ENCODE results near the gene TXNDC8. TPM values are rescaled to one million over a fixed set of nuclear protein-coding genes. Genes with fewer than 3 reads are reported as not detected.

TXNDC8 gene
- total RNA-seq, 1 experiment from 2014 or later = not detected

GRCh38 chr9:110343551-110343950, 5.9 kb upstream of the TXNDC8 start:
- Mint-ChIP-seq H3K36me3 (no peaks in the 10 kb centered on the region), H3K9me3 (no peaks in the 10 kb centered on the region), H3K4me3 (no peak overlapping the region), H3K27me3 (ENCODE audit: low read depth) (no peaks in the 10 kb centered on the region), H3K27ac (no peak overlapping the region), H3K4me1 (no peaks in the 10 kb centered on the region)
- DNase-seq (ENCODE audit: low spot score) (no peak), ATAC-seq (no peak)
- ChIA-PET POLR2A (no interaction called here), CTCF (no interaction called here)
- TF ChIP-seq ATF6 (CRISPR knock-in tag; IDR thresholded peaks at IDR 0.05) = no peak
- TF ChIP-seq JUN (CRISPR knock-in tag; IDR thresholded peaks at IDR 0.05) = no peak
- TF ChIP-seq ELF4 (CRISPR knock-in tag; IDR thresholded peaks at IDR 0.05; ENCODE audit: low read depth) = no peak
- TF ChIP-seq FOXK1 (CRISPR knock-in tag; IDR thresholded peaks at IDR 0.05) = no peak
- no peak for TF ChIP-seq ZNF281 (CRISPR knock-in tag; IDR thresholded peaks at IDR 0.05)
- no peak for TF ChIP-seq NR2C2 (CRISPR knock-in tag; IDR thresholded peaks at IDR 0.05)
- no peak for TF ChIP-seq STAT6 (CRISPR knock-in tag; conservative IDR thresholded peaks at IDR 0.05; ENCODE audit: low read depth)

- ATAC-seq = peak; percentile 92
- H3K4me3 Mint-ChIP-seq = no peak overlapping the region
- H3K27ac Mint-ChIP-seq = no peak overlapping the region
- no peaks in the 10 kb centered on the region for H3K36me3 Mint-ChIP-seq
- no peaks in the 10 kb centered on the region for H3K4me1 Mint-ChIP-seq
- DNase-seq (ENCODE audit: low spot score) = peak; percentile 20
- ChIA-PET POLR2A (no interaction called here), CTCF (interaction anchor here (0.6 to 1.4 kb wide), 6 partner anchors 8 to 481 kb away, joined by 3 to 5 read pairs (median 4); no protein-coding TSS in a partner anchor)
- H3K27me3 Mint-ChIP-seq (ENCODE audit: low read depth) = no peaks in the 10 kb centered on the region
- no peaks in the 10 kb centered on the region for H3K9me3 Mint-ChIP-seq
- TF ChIP-seq NR3C1 (CRISPR knock-in tag; conservative IDR thresholded peaks at IDR 0.05; ENCODE audit: low read depth) = no peak
- no peak for TF ChIP-seq ESRRA (CRISPR knock-in tag; IDR thresholded peaks at IDR 0.05; ENCODE audit: borderline replicate concordance)
- no peak for TF ChIP-seq ZNF532 (CRISPR knock-in tag; IDR thresholded peaks at IDR 0.05; ENCODE audit: borderline replicate concordance)
- no peak for TF ChIP-seq JAZF1 (CRISPR knock-in tag; IDR thresholded peaks at IDR 0.05)
- TF ChIP-seq NR2C2 (CRISPR knock-in tag; IDR thresholded peaks at IDR 0.05) = no peak
- no peak for TF ChIP-seq ATF3 (CRISPR knock-in tag; conservative IDR thresholded peaks at IDR 0.05)
- TF ChIP-seq CBFB (CRISPR knock-in tag; IDR thresholded peaks at IDR 0.05; ENCODE audit: low read depth) = no peak
- no peak for TF ChIP-seq STAT6 (CRISPR knock-in tag; conservative IDR thresholded peaks at IDR 0.05; ENCODE audit: low read depth)
- no peak for TF ChIP-seq CREM (CRISPR knock-in tag; IDR thresholded peaks at IDR 0.05)
- no peak for TF ChIP-seq AFF4 (CRISPR knock-in tag; IDR thresholded peaks at IDR 0.05; ENCODE audit: borderline replicate concordance)
These were observed 2.6 kb upstream of the TXNDC8 start for GRCh38 chr9:110340306-110340705.
